Suprapubic skin (tissue), 4 donors: ENCODE results near the gene CRYL1.

Experiments used
- CTCF ChIP-seq, 2 donors: fragments of 200-600 bp in 1 of 2; fragments of 450-650 bp in 1 of 2; sonication (generic) in 1 of 2; IDR thresholded peaks; one replicate each; pipeline ENCODE4 v1.5.1; 2016 to 2019; ENCODE audit warnings: antibody characterized with exemption in 2 of 2, mild to moderate bottlenecking in 1 of 2, moderate library complexity in 1 of 2
- POLR2A ChIP-seq, 2 donors: fragments of 450-650 bp; IDR thresholded peaks; one replicate each; pipeline ENCODE4 v1.6.1; 2017; ENCODE audit warnings: antibody characterized with exemption in 2 of 2, mild to moderate bottlenecking in 2 of 2, moderate library complexity in 2 of 2
- POLR2AphosphoS5 ChIP-seq, 3 donors: sonication (generic); formaldehyde crosslinking; IDR thresholded peaks; one replicate each; pipeline ENCODE4 v1.6.1; 2017; ENCODE audit warnings: antibody characterized with exemption in 3 of 3

- TF ChIP-seq CTCF (IDR thresholded peaks at IDR 0.05) (no peak), POLR2A (IDR thresholded peaks at IDR 0.05) (no peak), POLR2AphosphoS5 (IDR thresholded peaks at IDR 0.05) (no peak)
Observed at GRCh38 chr13:20431080-20431479, 94.6 kb downstream of the CRYL1 start.
